ENCODE results near the gene HELQ.

The HELQ gene

GRCh38 chr4:83370640-83370906, 85.0 kb downstream of the HELQ start:
- DNase-seq = no peak

- DNase-seq = no peak
Measured at GRCh38 chr4:83369831-83370639, 85.6 kb downstream of the HELQ start.

- no peak for DNase-seq
Measured at GRCh38 chr4:83364312-83364711, 91.3 kb downstream of the HELQ start.

DNA sequence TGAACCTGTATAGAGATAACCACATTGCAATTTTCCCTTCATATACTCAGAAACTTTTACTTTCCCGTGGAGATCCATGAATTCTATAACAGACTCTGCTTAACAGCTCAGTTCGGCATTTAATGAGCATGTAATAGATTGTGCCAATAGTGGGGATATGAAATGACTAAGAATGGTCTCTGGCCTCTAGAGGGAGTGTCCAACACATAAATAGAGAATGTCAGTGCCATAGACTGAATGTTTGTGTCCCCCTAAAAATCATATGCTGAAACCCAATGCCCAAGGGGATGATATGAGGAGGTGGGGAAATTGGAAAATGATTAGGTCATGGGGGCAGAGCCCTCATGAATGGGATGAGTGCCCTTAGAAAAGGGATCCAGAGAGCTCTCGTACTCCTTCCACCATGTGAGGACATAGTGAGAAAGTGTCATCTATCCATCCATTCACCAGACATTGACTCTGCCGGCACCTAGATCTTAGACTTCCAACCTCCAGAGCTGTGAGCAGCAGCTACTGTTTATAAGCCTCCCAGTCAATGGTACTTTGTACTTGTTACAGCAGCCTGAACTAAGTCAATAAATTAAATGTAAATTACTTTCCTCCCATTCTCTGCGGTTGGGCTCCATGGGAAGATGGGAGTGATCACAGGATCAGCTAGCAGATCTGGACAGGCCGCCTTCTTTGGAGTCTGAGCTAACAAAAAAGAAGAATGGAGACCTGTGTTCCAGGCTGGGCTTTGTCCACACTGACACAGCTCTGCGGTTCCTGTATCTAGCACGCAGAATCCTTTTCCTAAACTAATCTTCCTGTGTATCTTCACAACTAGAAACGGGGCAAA, 92.9 kb downstream of the HELQ start:
- DNase-seq = no peak

- DNase-seq = no peak
Measured at GRCh38 chr4:83361416-83362103, 94.1 kb downstream of the HELQ start.

- no peak for DNase-seq
Measured at GRCh38 chr4:83360018-83360417, 95.6 kb downstream of the HELQ start.

GRCh38 chr4:83358410-83358809, 97.2 kb downstream of the HELQ start:
- DNase-seq = no peak
